IPS DF 4.7 (cell line): ENCODE data around the gene FCHO2.
"Not testable (repeated sequence)": the region's sequence is repeated elsewhere in the genome, so short reads cannot be mapped to it uniquely, and the experiment has no call there.

ENCODE experiments used
- DNase-seq: peaks from one replicate; pipeline ENCODE4 v3.0.0-alpha.2; 2013; ENCODE audit warnings: low spot score; ENCODE audit errors: extremely low read depth

FCHO2 gene

GRCh38 chr5:72955768-72956323, at the start of gene FCHO2:
FCHO2 (plus strand) TSS chr5:72956041; CDS start chr5:72956097, 56 bp downstream.
- DNase-seq: peak; percentile 62

- DNase-seq: no peak
These were observed 49.0 kb upstream of the FCHO2 start for GRCh38 chr5:72906806-72907205.

DNA sequence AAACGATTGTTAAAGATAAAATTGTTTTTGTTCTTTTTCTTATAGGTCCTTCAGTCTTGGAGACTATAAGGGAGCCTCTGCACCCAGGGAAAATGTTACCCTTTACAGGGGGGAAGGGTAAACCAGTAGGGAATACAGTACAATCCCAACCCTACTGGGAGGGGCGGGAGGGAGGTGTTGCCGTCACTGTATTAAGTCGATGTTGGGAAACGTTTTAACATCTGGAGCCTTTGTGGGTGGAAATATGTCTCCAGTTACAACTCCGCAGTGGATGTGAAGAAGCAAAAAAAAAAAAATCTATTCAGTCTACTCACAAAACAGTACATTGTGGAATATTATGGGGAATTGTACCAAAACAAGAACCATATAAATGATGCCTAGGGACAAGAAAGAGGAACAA, 47.2 kb upstream of the FCHO2 start:
- no peak for DNase-seq

DNA sequence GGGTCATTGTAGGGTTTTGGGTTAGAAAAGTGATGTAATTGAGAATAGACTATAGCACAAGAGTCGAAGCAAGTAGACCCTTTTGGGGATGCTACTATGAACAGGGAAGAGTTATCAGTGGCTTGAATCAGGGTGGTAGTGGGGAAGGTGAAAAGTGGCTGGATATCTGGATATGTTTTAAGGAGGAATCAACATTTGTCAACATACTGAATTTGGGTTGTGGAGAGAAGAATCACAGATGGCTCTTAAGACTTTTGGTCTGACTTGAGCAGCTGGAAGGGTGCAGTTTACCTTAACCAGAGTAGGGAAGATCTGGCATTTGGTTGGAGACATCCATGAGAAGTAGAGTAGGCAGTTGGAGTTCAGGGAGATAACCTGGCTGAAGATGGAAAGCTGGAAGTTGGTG, 38.5 kb upstream of the FCHO2 start:
- no peak for DNase-seq

- DNase-seq: no peak
These were observed 34.9 kb upstream of the FCHO2 start for GRCh38 chr5:72920690-72921502.

DNA sequence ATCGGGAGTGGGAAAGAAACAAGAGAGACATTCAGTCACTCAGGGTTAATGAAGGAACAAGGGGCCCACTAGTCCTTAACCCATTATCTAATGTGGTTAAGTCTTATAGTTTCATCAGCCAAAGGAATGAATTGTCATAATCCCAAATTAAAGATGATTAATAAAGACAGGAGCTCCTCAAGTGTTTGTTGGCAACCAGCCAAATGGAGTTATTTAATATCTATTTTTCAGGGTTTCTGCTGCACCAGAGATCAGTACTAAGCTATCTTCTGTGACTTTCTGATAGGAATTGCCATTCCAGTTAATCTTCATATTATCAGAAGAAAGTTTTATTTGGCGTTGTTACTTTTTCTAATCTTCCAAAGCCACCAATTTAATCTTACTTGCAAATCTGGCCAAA, 34.0 kb upstream of the FCHO2 start:
- DNase-seq: no peak

DNA sequence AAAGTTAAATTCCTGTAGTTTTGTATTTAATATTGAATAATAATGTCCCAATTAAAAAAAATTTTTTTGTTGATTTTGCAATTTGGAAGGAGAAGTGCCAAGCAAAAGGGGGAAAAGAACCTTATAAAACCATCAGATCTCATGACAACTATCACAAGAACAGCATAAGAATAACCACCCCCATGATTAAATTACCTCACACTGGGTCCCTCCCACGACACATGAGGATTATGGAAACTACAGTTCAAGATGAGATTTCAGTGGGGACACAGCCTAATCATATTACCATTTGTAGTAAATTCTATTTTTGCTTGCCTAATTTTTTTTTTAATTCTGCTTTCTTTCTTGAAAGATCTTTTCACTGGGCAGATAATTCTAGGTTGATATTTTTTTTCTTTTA, 33.4 kb upstream of the FCHO2 start:
- no peak for DNase-seq

DNA sequence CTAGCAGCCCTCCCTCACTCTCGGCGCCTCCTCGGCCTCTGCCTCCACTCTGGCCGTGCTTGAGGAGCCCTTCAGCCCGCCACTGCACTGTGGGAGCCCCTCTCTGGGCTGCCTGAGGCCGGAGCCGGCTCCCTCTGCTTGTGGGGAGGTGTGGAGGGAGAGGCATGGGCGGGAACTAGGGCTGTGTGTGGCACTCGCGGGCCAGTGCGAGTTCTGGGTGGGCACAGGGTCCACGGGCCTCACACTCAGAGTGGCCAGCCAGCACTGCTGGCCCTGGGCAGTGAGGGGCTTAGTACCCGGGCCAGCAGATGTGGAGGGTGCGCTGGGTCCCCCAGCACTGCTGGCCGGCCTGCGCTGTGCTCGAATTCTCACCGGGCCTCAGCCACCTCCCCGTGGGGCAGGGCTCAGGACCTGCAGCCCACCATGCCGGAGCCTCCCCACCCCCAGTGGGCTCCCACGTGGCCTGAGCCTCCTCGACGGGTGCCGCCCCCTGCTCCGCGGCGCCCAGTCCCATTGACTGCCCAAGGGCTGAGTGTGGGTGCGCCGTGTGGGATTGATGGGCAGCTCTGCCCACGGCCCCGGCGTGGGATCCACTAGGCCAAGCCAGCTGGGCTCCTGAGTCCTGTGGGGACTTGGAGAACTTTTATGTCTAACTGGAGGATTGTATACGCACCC, 30.4 kb upstream of the FCHO2 start:
- no peak for DNase-seq

- DNase-seq: not testable (repeated sequence)
These were observed 23.2 kb upstream of the FCHO2 start for GRCh38 chr5:72932686-72933085.

DNA sequence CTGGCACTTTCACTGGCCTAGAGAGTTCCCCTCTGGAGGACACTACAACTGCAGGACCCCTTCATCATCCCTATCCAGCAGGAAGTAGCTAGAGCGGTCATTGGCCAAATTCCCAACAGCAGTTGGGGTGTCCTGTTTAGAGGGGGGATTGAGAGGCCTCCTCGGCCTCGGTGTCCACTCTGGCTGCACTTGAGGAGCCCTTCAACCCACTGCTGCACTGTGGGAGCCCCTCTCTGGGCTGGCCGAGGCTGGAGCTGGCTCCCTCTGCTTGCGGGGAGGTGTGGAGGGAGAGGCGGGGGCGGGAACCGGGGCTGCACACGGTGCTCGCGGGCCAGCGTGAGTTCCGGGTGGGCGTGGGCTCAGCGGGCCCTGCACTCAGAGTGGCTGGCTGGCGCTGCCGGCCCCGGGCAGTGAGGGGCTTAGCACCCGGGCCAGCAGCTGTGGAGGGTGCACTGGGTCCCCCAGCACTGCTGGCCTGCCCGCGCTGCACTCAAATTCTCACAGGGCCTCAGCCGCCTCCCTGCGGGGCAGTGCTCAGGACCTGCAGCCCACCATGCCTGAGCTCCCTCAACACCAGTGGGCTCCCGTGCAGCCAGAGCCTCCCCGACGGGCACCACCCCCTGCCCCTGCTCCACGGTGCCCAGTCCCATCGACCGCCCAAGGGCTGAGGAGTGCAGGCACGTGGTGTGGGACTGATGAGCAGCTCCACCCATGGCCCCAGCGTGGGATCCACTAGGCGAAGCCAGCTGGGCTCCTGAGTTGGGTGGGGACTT, 20.7 kb upstream of the FCHO2 start:
- DNase-seq: not testable (repeated sequence)

DNA sequence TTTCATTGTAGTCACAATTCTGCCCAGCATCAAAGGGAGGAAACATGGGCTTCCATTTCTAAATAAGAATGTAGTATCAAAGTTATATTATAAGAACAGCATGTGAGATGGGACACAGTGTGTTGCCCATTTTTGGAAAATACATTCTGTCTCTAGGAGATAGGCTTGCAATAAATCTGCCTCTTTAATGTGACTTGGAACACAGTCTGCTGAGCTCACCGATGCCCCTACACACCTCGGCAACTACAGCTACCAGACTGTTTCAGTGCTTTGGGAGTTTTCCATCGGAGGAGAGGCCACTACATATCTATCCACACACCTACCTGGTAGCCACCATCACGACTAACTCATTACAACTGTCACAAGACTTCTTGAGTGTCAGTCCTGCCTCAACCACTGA, 18.9 kb upstream of the FCHO2 start:
- DNase-seq: no peak

GRCh38 chr5:72937517-72938061, 18.3 kb upstream of the FCHO2 start:
- no peak for DNase-seq

GRCh38 chr5:72938206-72938605, 17.6 kb upstream of the FCHO2 start:
- no peak for DNase-seq

- no peak for DNase-seq
These were observed 15.8 kb upstream of the FCHO2 start for GRCh38 chr5:72940082-72940481.

- DNase-seq: no peak
These were observed 12.5 kb upstream of the FCHO2 start for GRCh38 chr5:72943307-72943706.

GRCh38 chr5:72947498-72947897, 8.3 kb upstream of the FCHO2 start:
- DNase-seq: no peak

GRCh38 chr5:72949481-72949880, 6.4 kb upstream of the FCHO2 start:
- no peak for DNase-seq

DNA sequence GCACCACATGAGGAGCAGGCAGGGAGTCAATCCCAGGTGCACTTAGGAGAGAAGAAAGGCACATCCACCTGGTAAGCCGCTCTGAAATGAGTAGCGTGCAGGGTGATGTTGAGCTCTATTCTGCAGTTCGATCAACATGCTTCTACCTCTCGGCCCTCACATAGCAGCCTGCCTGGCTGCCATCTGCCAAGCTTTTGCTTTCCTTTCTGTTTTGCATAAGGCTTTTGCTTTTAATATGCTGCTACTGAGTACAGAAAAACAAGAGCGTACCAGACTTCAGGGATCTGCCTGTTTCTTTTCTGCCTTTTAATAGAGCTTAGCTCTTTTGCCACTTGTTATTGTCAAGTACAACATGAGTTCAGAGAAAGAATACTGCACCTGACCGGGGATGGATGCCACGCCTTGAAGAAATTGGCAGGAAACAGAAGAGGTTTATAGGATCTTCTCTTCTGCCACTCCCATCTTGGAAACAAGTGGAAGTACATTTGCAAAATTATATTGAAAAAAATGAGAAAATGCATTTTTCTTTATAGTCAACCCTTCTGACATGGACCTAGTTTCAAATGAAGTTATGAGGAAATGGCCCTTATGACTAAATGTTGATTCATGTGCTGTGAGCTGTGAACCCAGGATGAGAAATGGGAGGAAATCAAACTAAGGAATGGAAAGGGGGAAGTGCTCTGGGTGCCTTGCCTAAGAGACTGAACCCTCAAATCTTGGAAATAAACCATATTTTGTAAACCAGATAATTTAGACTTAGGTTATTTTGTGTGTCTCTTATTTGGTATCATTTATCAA, 4.0 kb upstream of the FCHO2 start:
- DNase-seq: no peak

DNA sequence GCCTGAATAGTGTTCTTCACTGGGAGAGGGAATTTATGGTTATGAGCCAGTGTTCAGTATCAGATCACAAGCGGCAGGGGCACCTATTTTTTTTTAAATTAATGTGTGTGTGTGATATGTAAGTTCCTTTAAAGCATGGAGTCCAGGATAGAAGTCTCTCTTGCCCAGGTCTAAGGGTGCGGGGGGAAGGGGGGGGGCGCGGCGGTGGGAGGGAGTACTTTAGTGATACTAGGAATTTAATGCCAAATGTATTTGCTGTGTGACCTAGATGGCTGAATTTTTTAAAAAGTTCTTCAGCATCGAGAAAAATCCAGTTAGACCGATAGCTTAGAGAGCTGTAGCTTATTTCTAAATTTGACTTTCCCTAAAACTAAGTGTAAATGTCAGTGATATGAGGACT, 1.5 kb upstream of the FCHO2 start:
- DNase-seq: no peak

- DNase-seq: no peak
These were observed 586 bp upstream of the FCHO2 start for GRCh38 chr5:72955143-72955767.
